A549 treated with RU486 at 1 μM for 4 hours (cell line): Measurements from ENCODE around the gene NPHS2. TPM values are rescaled to one million over a fixed set of nuclear protein-coding genes. Genes with fewer than 3 reads are reported as not detected.

Experiments
- total RNA-seq: library from RNA; stranded (reverse); fragments of 200-300 nt; extraction: Qiagen RNA extraction; gene quantifications from 5 replicates; pipeline ENCODE4 v1.2.3, GENCODE V29; 2022; ENCODE audit warnings: low read depth

The NPHS2 gene
- not detected in 5 replicates for total RNA-seq

DNA sequence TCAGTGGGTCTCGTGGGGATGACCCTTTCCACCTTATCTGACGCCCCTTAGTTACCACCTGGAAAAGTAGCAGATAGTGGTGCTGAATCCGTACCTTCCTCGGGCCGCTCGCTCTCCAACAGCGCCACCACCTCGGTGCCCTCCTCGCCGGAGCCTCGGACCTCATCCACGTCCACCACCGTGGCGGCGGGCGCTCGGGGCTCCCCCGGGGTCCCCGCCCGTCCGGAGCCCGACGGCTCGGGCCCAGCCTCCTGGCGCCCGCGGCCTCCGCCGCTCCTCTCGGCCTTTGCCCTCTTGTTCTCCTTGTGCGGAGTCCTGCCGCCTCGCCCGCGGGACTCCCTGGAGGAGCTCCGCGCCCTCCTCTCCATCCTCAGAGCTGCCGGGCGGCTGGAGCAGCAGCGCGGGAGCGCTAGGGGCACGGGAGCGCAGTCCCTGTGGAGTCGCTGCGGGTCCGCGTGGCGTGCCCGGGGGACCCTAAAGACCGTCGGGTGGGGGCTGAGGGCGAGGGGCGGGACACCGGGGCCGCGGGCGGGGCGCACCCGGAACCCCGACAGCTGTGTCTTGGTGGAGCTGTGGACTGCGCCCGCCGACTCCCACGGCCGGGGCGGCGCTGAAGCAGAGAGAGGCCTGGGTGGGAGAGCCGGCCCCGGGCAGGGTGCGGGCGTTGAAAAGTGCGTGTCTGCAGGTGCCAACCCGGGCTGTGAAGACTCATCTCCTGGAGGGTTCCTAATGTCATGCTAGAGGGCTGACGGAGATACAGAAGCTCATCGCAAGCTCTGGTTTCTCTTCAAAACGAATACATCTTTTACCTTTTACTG lies at the start of gene NPHS2:
NPHS2 (minus strand) TSS at position 452 of the 818 bp plus-strand sequence; CDS start at position 368, 84 bp downstream.

DNA sequence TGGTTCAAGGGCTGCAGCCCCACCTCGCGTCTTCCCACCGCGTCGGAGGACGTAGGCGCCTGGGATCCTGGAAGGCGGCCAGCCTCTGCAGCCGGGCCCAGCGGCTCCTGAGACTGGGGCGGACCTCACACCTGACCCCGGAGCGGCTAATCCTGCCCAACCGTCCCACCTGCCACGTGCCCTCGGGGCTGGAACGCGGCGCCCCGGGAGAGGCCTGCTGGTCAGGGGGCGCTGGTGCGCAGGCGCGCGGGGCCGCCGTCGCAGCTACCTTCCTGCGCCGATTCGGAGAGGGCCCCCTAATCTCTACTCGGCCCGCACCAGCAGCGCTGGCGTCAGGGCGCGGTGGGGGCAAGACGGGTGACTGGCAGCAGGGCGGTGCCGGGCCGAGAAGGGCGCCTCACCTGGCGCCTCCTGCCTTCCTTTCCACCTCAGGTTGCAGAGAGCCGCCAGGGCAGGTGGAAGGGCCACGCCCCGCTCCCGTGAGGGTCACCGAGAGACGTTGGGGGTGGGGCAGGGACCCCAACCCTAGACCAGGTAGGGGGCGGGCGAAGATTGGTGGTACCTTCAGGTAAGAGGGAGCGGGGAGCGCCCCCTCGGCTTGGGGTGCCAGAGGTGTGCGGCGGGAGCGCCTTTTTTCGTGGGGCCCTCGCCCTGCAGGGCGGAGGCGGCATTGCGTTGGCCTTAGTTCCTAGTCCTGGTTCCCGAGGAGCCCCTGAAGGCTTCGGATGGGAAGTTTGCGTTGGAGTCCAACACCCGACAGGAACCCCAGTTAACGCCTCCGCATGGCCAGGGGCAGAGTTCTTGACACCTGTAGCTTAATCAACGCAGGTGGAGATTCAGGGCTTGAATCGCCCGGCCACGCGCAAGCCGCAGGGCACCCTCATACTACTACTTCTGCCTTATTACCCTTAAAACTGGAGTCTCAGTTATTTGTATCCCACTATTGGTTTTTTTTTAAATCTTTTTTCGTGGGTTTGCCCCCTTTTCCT lies 16.1 kb upstream of the NPHS2 start, which contains the start of gene TDRD5:
TDRD5 (plus strand) TSS at position 241 of the 989 bp plus-strand sequence. CDS start 784 bp downstream, outside the sequence.

Other genes starting within 250 kb of the NPHS2 start
- 0.23 to 0.60 TPM (median 0.29 TPM) in 5 replicates for gene AXDND1, start 210.0 kb downstream of the NPHS2 start, total RNA-seq
- 0.03 to 0.09 TPM (median 0.05 TPM) in 3 of 5 replicates, not detected in the others for gene TDRD5, start 15.9 kb upstream of the NPHS2 start, total RNA-seq
- gene FAM163A, start 167.3 kb upstream of the NPHS2 start, total RNA-seq = not detected in 5 replicates